ENCODE results near the gene DRAXIN.

DRAXIN gene

DNA sequence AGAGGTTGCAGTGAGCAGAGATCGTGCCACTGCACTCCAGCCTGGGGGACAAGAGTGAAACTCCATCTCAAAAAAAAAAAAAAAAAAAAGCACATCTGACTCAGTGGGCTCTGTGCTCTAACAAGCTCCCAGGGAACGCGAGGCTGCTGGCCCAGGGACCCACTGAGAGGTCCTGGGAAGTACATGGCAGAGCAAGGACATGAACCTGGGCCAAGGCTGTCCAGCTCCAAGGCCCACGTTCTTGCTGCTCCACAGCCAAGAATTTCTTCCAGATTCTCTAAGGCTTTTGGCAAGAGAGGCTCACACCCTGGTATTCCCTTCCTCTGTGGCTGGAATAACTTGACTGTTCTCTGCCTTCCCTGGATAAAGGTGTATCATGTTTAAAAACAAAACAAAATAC, 29.0 kb downstream of the DRAXIN start:
- Histone ChIP-seq H3K36me3 (replicated peaks; ENCODE audit: insufficient read depth, low read length) (no peaks in the 10 kb centered on the region), H3K4me2 (ENCODE audit: low read depth, low read length) (no peak overlapping the region), H3K27ac (ENCODE audit: low read length) (no peak overlapping the region), H2AFZ (ENCODE audit: low read length) (no peak overlapping the region), H3K9ac (ENCODE audit: low read length) (no peak overlapping the region), H3K4me1 (ENCODE audit: low read length) (no peaks in the 10 kb centered on the region), H3K27me3 (replicated peaks; ENCODE audit: insufficient read depth, low read length) (peaks cover 51% of the 10 kb centered on the region), H3K9me2 (replicated peaks; ENCODE audit: insufficient read depth, low read length) (no peaks in the 10 kb centered on the region), H3K9me3 (replicated peaks; ENCODE audit: insufficient read depth, low read length) (no peaks in the 10 kb centered on the region), H3K79me2 (ENCODE audit: low read length) (no peaks in the 10 kb centered on the region), H3F3A (ENCODE audit: insufficient read depth, low read length) (no peaks in the 10 kb centered on the region), H4K20me1 (ENCODE audit: insufficient read depth, low read length) (no peaks in the 10 kb centered on the region), H3K4me3 (ENCODE audit: low read length) (no peak overlapping the region)
- no peak for TF ChIP-seq EZH2 (optimal IDR thresholded peaks at IDR 0.05; ENCODE audit: low read depth, low read length)
- TF ChIP-seq, protein P1, sequence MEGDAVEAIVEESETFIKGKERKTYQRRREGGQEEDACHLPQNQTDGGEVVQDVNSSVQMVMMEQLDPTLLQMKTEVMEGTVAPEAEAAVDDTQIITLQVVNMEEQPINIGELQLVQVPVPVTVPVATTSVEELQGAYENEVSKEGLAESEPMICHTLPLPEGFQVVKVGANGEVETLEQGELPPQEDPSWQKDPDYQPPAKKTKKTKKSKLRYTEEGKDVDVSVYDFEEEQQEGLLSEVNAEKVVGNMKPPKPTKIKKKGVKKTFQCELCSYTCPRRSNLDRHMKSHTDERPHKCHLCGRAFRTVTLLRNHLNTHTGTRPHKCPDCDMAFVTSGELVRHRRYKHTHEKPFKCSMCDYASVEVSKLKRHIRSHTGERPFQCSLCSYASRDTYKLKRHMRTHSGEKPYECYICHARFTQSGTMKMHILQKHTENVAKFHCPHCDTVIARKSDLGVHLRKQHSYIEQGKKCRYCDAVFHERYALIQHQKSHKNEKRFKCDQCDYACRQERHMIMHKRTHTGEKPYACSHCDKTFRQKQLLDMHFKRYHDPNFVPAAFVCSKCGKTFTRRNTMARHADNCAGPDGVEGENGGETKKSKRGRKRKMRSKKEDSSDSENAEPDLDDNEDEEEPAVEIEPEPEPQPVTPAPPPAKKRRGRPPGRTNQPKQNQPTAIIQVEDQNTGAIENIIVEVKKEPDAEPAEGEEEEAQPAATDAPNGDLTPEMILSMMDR (IDR thresholded peaks at IDR 0.05; ENCODE audit: low read length): no peak
- TF ChIP-seq EZH2phosphoT487 (IDR thresholded peaks at IDR 0.05; ENCODE audit: low read length): no peak
- no peak for DNase-seq

DNA sequence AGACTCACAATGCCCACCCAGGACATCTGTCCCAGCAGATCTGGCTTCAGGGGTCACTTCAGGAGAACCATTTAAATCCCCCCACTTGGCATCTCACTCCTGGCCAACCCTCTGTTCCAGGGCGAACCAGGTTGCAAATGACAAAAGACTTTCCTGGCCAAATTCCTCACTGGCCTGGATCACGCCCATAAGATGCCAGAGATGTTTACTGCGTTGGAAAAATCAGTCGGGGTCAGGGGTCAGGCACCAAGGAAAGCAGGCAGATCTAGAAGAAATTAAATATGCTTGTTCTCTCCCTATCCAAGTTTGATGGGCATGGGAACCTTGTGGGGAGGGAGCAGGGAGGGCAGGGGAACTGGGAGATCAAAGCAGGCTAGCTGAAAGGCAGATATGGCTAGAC, 29.8 kb downstream of the DRAXIN start:
- no peaks in the 10 kb centered on the region for H3K79me2 ChIP-seq (ENCODE audit: low read length)
- DNase-seq: no peak
- TF ChIP-seq EZH2phosphoT487 (IDR thresholded peaks at IDR 0.05; ENCODE audit: low read length) (no peak), EZH2 (optimal IDR thresholded peaks at IDR 0.05; ENCODE audit: low read depth, low read length) (no peak)
- TF ChIP-seq, protein P1 (IDR thresholded peaks at IDR 0.05; ENCODE audit: low read length): no peak
- H3K36me3 ChIP-seq (replicated peaks; ENCODE audit: insufficient read depth, low read length): no peaks in the 10 kb centered on the region
- H3K9ac ChIP-seq (ENCODE audit: low read length): no peak overlapping the region
- no peaks in the 10 kb centered on the region for H4K20me1 ChIP-seq (ENCODE audit: insufficient read depth, low read length)
- no peaks in the 10 kb centered on the region for H3F3A ChIP-seq (ENCODE audit: insufficient read depth, low read length)
- no peak overlapping the region for H3K4me2 ChIP-seq (ENCODE audit: low read depth, low read length)
- H3K9me2 ChIP-seq (replicated peaks; ENCODE audit: insufficient read depth, low read length): no peaks in the 10 kb centered on the region
- no peaks in the 10 kb centered on the region for H3K9me3 ChIP-seq (replicated peaks; ENCODE audit: insufficient read depth, low read length)
- no peaks in the 10 kb centered on the region for H3K4me1 ChIP-seq (ENCODE audit: low read length)
- peaks cover 43% of the 10 kb centered on the region for H3K27me3 ChIP-seq (replicated peaks; ENCODE audit: insufficient read depth, low read length)
- no peak overlapping the region for H3K4me3 ChIP-seq (ENCODE audit: low read length)
- H3K27ac ChIP-seq (ENCODE audit: low read length): no peak overlapping the region
- H2AFZ ChIP-seq (ENCODE audit: low read length): no peak overlapping the region

- TF ChIP-seq EZH2 (optimal IDR thresholded peaks at IDR 0.05; ENCODE audit: low read depth, low read length) (no peak), EZH2phosphoT487 (IDR thresholded peaks at IDR 0.05; ENCODE audit: low read length) (no peak)
- TF ChIP-seq, protein P1 (IDR thresholded peaks at IDR 0.05; ENCODE audit: low read length): no peak
These were observed 31.0 kb downstream of the DRAXIN start for GRCh38 chr1:11722538-11722937.

More at GRCh38 chr1:11722538-11722937, 31.0 kb downstream of the DRAXIN start:
- no peak for DNase-seq
- H3K9me2 ChIP-seq (replicated peaks; ENCODE audit: insufficient read depth, low read length): no peaks in the 10 kb centered on the region
- no peaks in the 10 kb centered on the region for H4K20me1 ChIP-seq (ENCODE audit: insufficient read depth, low read length)
- H3K4me3 ChIP-seq (ENCODE audit: low read length): no peak overlapping the region
- H3F3A ChIP-seq (ENCODE audit: insufficient read depth, low read length): no peaks in the 10 kb centered on the region
- no peaks in the 10 kb centered on the region for H3K79me2 ChIP-seq (ENCODE audit: low read length)
- H2AFZ ChIP-seq (ENCODE audit: low read length): no peak overlapping the region
- H3K4me1 ChIP-seq (ENCODE audit: low read length): no peaks in the 10 kb centered on the region
- no peaks in the 10 kb centered on the region for H3K36me3 ChIP-seq (replicated peaks; ENCODE audit: insufficient read depth, low read length)
- H3K27ac ChIP-seq (ENCODE audit: low read length): no peak overlapping the region
- no peaks in the 10 kb centered on the region for H3K9me3 ChIP-seq (replicated peaks; ENCODE audit: insufficient read depth, low read length)
- no peak overlapping the region for H3K9ac ChIP-seq (ENCODE audit: low read length)
- H3K4me2 ChIP-seq (ENCODE audit: low read depth, low read length): no peak overlapping the region
- H3K27me3 ChIP-seq (replicated peaks; ENCODE audit: insufficient read depth, low read length): peaks cover 37% of the 10 kb centered on the region

Data from MM.1S (cell line).